Measurements from ENCODE around the gene GALK1. TPM values are rescaled to one million over a fixed set of nuclear protein-coding genes. Genes with fewer than 3 reads are reported as not detected.

GALK1 gene
- total and polyA plus RNA-seq, 2 of the 13 experiments (the other 11 are each of a cell fraction or from before 2014, with no cell fraction given): 59.9 to 93.6 TPM

DNA sequence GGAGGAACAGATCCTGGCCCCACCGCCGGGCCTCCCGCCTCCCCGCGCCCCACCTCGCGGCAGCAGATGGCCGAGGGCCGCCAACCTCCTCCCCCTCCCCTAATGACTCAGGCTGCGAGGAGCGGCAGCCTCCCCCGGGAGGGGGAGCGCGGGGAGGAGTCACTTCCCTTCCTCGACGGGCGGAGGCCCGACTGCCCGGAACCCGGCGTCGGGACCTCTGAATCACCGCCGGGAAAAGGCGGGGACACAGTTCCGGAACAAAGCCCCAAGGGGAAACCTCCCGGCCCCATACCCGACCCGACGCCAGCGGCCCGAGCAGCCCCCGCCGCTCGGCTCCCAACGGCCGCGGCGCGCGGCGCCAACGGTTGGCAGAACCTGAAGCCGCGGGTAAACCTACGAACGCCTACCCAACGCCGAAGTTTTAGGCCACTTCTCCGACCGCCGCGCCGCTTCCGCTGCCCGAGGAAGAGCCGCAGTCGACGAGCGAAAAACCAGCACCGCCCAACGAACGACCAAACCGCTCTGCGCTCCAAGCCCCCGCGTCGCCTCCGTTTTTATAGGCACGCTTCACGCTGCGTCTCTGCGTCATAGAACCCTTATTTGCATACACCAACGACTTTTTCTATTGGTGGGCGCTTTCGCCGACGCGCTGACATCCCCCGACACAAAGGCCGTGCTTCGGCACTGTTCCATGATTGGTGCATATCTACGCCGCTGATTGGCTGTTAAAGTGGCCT lies 14.4 kb upstream of the GALK1 start (continued):
- TF ChIP-seq NR2F2 (IDR thresholded peaks at IDR 0.05; ENCODE audit: borderline replicate concordance, low read depth): no peak
- peak; percentile 99 for TF ChIP-seq SRSF4 (IDR thresholded peaks at IDR 0.05; ENCODE audit: low read depth, low read length, poor library complexity, severe bottlenecking)
- TF ChIP-seq, protein P1, sequence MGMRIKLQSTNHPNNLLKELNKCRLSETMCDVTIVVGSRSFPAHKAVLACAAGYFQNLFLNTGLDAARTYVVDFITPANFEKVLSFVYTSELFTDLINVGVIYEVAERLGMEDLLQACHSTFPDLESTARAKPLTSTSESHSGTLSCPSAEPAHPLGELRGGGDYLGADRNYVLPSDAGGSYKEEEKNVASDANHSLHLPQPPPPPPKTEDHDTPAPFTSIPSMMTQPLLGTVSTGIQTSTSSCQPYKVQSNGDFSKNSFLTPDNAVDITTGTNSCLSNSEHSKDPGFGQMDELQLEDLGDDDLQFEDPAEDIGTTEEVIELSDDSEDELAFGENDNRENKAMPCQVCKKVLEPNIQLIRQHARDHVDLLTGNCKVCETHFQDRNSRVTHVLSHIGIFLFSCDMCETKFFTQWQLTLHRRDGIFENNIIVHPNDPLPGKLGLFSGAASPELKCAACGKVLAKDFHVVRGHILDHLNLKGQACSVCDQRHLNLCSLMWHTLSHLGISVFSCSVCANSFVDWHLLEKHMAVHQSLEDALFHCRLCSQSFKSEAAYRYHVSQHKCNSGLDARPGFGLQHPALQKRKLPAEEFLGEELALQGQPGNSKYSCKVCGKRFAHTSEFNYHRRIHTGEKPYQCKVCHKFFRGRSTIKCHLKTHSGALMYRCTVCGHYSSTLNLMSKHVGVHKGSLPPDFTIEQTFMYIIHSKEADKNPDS (CRISPR knock-in tag; IDR thresholded peaks at IDR 0.05): no peak
- TF ChIP-seq AGO1 (IDR thresholded peaks at IDR 0.05; ENCODE audit: low read depth, low read length, poor library complexity, severe bottlenecking): peak; percentile 79
- TF ChIP-seq HNRNPK (IDR thresholded peaks at IDR 0.05; ENCODE audit: low read depth, low read length, poor library complexity, severe bottlenecking): peak; percentile 87
- peak; percentile 68 for TF ChIP-seq ZBTB21 (CRISPR knock-in tag; IDR thresholded peaks at IDR 0.05)
- peak; percentile 88 for TF ChIP-seq REPIN1 (CRISPR knock-in tag; IDR thresholded peaks at IDR 0.05; ENCODE audit: borderline replicate concordance, low read depth)
- TF ChIP-seq FOXC1 (CRISPR knock-in tag; IDR thresholded peaks at IDR 0.05; ENCODE audit: borderline replicate concordance): peak; percentile 95
- peak; percentile 97 for TF ChIP-seq ZNF614 (CRISPR knock-in tag; IDR thresholded peaks at IDR 0.05; ENCODE audit: borderline replicate concordance)
- TF ChIP-seq, protein P2, sequence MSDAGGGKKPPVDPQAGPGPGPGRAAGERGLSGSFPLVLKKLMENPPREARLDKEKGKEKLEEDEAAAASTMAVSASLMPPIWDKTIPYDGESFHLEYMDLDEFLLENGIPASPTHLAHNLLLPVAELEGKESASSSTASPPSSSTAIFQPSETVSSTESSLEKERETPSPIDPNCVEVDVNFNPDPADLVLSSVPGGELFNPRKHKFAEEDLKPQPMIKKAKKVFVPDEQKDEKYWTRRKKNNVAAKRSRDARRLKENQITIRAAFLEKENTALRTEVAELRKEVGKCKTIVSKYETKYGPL (CRISPR knock-in tag; IDR thresholded peaks at IDR 0.05): no peak
- TF ChIP-seq ZNF563 (CRISPR knock-in tag; IDR thresholded peaks at IDR 0.05): peak; percentile 96
- TF ChIP-seq ZFY (CRISPR knock-in tag; IDR thresholded peaks at IDR 0.05): peak; percentile 92
- TF ChIP-seq SCMH1 (CRISPR knock-in tag; IDR thresholded peaks at IDR 0.05; ENCODE audit: borderline replicate concordance): no peak
- TF ChIP-seq ZNF44 (CRISPR knock-in tag; IDR thresholded peaks at IDR 0.05): peak; percentile 92; the same call in 1 of the 2 replicates
- TF ChIP-seq TEAD2 (CRISPR knock-in tag; IDR thresholded peaks at IDR 0.05): 0 out of 2 replicates have a peak, but pooled peaks have one; percentile 77
- no peak for TF ChIP-seq MAFG (CRISPR knock-in tag; IDR thresholded peaks at IDR 0.05)
- TF ChIP-seq, protein P3, sequence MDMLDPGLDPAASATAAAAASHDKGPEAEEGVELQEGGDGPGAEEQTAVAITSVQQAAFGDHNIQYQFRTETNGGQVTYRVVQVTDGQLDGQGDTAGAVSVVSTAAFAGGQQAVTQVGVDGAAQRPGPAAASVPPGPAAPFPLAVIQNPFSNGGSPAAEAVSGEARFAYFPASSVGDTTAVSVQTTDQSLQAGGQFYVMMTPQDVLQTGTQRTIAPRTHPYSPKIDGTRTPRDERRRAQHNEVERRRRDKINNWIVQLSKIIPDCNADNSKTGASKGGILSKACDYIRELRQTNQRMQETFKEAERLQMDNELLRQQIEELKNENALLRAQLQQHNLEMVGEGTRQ (IDR thresholded peaks at IDR 0.05; ENCODE audit: low read depth, low read length): no peak
- TF ChIP-seq, protein P3 (CRISPR knock-in tag; IDR thresholded peaks at IDR 0.05; ENCODE audit: borderline replicate concordance): no peak; the same call in 1 of the 2 replicates
- peak; percentile 92 for TF ChIP-seq ZNF263 (CRISPR knock-in tag; IDR thresholded peaks at IDR 0.05)
- TF ChIP-seq KDM3A (CRISPR knock-in tag; IDR thresholded peaks at IDR 0.05; ENCODE audit: low read depth): no peak; the same call in 1 of the 2 replicates
- peak; percentile 87; the same call in 1 of the 2 replicates for TF ChIP-seq ZBTB20 (CRISPR knock-in tag; IDR thresholded peaks at IDR 0.05; ENCODE audit: borderline replicate concordance, low read depth)
- TF ChIP-seq ZNF235 (CRISPR knock-in tag; IDR thresholded peaks at IDR 0.05; ENCODE audit: borderline replicate concordance): peak; percentile 95
- peak; percentile 70 for TF ChIP-seq ETV5 (CRISPR knock-in tag; IDR thresholded peaks at IDR 0.05; ENCODE audit: borderline replicate concordance)
- TF ChIP-seq ATM (IDR thresholded peaks at IDR 0.05; ENCODE audit: borderline replicate concordance): no peak
- TF ChIP-seq CHD4 (IDR thresholded peaks at IDR 0.05; ENCODE audit: borderline replicate concordance, low read length): no peak

Measured in HepG2 (cell line).